GM20000 (cell line): ENCODE data around the gene OSCP1.

ENCODE experiments used
- DNase-seq: peaks from one replicate; pipeline ENCODE4 v3.0.0; 2012; ENCODE audit warnings: low spot score
- TF ChIP-seq, protein P1 (sequence below): IDR thresholded peaks from 2 replicates; pipeline ENCODE4 v1.5.1; 2012; ENCODE audit warnings: mild to moderate bottlenecking, control low read depth; ENCODE audit errors: extremely low read depth, missing control alignments

OSCP1 gene

DNA sequence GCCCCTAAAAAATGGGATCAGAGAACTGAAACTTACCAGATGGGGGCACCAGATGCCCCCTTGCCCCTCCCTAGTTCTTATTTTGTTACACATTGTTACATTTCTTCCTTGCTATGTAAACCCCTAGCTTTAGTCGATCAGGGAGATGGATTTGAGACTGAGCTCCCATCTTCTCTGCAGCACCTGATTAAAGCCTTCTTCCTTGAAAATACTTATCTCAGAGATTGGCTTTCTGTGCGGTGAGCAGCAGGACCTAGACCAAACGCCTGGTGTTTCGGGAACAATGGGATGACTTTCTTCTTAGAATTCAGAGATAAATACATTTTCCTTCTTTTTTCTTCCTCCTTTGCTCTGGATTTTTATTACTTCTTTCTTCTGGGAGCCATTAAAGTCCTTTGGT is 35.9 kb downstream of the OSCP1 start:
- TF ChIP-seq, protein P1, sequence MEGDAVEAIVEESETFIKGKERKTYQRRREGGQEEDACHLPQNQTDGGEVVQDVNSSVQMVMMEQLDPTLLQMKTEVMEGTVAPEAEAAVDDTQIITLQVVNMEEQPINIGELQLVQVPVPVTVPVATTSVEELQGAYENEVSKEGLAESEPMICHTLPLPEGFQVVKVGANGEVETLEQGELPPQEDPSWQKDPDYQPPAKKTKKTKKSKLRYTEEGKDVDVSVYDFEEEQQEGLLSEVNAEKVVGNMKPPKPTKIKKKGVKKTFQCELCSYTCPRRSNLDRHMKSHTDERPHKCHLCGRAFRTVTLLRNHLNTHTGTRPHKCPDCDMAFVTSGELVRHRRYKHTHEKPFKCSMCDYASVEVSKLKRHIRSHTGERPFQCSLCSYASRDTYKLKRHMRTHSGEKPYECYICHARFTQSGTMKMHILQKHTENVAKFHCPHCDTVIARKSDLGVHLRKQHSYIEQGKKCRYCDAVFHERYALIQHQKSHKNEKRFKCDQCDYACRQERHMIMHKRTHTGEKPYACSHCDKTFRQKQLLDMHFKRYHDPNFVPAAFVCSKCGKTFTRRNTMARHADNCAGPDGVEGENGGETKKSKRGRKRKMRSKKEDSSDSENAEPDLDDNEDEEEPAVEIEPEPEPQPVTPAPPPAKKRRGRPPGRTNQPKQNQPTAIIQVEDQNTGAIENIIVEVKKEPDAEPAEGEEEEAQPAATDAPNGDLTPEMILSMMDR, result no peak

DNA sequence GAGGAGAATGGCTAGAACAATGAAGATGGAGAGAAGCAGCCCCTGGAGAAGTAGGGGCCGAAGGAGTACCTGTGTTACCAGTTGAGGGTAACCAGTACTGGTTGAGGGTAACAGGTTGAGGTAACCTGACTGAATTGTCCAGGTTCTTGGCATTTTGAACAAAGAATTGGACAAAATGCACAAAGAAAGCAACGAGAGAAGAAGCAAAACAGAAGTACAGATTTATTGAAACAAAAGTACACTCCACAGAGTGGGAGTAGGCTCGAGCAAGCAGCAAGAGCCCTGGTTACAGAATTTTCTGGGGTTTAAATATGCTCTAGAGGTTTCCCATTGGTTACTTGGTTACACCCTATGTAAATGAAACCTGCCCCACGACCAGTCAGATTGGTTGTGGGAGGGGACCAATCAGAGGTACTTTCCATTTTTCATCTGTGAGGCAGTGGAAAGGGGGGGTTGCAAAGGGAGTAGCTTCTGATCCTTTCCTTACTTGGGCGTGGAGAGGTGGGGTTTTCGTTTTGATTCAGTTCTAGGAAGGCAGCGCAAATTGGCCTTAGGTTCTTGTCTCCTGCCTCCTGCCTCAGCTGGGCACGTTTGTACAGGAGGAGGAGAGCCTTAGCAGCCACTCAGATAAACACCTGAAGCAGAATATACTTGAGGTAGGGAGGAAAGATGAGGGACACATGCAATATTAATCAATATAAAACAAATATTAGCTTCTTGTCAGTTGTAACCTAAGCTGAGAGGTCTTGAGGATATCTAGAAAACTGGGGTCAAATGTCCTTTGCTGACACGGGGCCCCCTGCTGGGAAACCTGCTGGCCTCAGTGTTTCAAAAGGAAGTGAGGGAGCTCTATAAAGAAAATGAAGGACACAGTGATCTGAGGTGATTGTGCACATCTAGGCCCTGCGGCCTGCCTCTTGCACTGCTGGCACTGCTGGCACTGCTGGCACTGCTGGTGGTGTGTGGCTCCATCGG is 38.3 kb downstream of the OSCP1 start:
- TF ChIP-seq, protein P1, result no peak
- no peak for DNase-seq

More for the DNA sequence above, 35.9 kb downstream of the OSCP1 start:
- DNase-seq, result no peak

DNA sequence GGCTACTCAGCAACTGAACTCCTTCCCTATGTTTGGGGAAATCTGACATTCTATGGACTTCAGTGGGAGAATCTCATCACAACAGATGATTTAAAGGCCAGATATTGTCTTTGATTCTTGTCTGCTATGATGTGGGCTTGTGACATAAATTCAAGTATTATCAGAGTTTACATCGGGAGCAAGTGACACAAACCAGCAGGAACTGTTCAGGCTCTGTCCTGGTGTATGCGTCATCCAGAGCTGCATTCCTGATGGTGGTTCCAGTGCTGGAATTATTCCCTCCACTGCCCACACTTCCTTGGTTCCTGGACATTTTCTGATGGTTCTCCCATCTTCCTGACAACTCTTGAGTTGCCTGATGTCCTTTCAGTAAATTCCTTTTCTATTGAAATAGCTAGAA is 41.8 kb downstream of the OSCP1 start:
- no peak for DNase-seq
- TF ChIP-seq, protein P1, result no peak

DNA sequence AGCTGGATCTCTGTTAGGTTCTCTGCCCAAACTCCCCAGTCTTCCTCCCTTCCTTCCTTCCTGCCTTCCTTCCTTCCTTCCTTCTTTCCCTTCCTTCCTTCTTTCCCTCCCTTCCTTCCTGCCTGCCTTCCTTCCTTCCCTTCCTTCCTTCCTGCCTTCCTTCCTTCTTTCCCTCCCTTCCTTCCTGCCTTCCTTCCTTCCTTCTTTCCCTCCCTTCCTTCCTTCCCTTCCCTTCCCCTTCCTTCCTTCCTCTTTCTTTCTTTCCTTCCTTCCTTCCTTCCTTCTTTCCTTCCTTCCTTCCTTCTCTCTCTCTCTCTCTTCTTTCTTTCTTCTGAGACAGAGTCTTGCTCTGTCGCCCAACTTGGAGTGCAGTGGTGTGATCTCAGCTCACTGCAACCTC is 43.8 kb downstream of the OSCP1 start:
- TF ChIP-seq, protein P1, result no peak
- no peak for DNase-seq

DNA sequence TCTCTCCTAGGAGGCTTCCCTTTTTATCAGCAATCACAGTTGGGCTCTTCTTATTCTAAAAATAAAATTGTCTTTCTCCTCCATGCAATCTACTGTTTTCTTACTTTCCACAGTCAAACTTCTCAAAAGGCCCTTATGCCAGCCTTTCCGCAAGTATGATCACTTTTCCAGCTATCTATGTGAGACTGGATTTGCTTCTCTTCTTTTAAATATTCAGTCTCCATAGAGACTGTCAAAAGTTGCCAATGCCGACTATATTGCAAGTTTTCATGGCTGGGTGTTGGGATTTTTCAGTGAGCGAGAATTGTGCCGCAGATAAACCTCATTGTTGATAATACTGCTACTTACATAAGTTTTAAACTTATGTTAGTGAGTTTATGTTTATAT is 47.8 kb downstream of the OSCP1 start:
- TF ChIP-seq, protein P1, result no peak
- DNase-seq, result no peak

DNA sequence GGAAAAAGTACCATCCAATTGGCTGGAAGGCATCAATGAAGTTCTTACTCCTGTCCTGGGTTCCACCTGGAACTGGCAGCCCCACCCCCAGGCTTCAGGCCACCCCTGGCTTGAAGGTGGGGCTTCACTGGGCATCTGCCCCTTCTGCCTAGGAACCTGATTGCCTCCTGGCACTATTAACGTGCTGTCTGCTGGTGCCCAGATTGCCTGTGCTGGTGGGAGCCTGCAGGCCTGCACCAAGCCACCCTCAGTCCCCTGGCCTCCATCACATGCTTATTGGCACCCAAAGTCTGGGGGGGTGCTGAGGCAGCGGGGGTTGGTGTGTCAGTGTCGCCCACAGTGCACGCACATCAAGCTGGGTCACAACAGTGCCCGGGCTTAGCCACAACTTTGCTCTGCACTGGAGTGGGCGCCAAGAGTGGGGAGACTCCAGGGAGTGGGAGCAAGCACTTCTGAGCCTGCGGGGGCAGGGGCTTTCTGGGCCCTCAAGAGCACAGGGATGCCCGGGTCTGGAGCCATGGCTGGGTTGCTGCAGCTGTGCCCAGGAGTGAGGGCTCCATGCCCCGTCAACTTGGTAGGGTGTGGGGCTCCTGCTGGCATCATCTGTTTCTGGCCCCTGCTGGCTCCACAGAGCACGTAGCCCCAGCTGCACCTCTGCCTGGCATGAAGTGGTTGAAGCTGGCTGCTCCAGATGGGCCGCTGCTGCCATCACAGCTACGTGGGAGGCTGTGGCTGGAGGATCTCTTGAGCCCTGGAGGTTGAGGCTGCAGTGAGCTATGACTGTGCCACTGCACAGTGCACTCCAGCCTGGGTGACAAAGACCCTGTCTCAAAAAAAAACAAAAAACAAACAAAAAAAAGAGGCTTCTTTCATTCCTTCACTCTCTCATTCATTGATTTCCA is 48.4 kb downstream of the OSCP1 start:
- TF ChIP-seq, protein P1, result no peak
- no peak for DNase-seq
